Measurements from ENCODE around the gene KAT7.
"Not testable (repeated sequence)": the region's sequence is repeated elsewhere in the genome, so short reads cannot be mapped to it uniquely, and the experiment has no call there.

The KAT7 gene

DNA sequence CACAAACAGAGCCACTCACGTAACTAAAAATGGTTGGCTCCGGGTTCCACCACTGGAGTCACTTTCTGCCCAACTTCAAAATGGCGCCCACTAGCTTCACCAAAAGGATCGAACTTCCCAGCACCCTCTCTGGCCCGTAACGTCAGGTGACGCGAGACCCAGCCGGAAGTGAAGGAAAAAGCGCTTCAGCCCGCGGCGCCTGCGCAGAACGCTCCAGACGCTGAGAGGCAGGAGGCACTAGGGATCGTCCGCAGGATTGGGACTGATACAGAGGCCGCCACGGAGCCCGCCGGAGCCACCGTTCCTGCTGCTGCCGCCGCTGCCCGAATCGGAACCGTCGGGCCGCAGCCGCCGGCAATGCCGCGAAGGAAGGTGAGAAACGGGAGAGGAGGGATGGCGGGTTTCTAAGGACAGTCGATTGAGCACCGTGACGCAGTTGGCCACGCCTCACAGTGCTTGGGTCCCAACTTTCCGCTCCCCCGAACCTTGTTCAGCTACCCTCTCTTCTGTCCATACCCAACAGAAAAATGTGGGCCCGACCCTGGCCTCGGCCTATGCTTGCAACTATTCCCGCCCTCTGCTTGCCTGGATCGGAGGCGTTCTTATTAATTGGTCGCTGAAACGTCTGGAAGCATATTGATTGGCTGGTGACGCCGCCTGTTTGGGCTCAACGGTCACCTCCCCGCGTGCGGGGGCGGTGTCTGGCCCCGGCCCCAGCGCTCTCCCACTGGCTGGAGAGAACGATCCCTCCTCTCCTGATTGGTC lies at the start of gene KAT7:
Gene KAT7, plus strand, starts transcription at position 204 of the 765 bp plus-strand sequence. Its CDS starts 154 bp downstream, at position 358.
- peak; percentile 88 for DNase-seq (ENCODE audit: low spot score)

- DNase-seq (ENCODE audit: low spot score): no peak
Observed at GRCh38 chr17:49739641-49740271, 48.7 kb upstream of the KAT7 start.

- no peak for DNase-seq (ENCODE audit: low spot score)
Observed at GRCh38 chr17:49741009-49741691, 47.3 kb upstream of the KAT7 start.

DNA sequence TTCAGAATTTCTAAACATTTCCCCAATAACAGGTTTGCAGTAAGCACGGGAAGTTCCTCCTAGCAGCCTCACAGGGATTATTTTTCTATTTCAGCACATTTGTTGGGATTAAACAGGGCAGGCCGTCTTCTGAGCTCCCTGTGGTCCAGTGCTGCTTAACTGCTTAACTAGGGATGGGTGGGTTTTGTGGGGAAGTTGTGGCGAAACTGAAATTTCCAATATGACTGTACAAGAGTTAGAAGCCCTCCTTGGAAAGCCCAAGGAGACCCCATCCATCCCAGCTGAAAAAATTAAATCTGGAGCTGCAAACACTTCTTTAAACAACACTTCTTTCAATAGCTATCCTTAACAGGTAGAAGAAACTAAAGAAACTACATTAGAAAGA lies 46.8 kb upstream of the KAT7 start:
- no peak for DNase-seq (ENCODE audit: low spot score)

DNA sequence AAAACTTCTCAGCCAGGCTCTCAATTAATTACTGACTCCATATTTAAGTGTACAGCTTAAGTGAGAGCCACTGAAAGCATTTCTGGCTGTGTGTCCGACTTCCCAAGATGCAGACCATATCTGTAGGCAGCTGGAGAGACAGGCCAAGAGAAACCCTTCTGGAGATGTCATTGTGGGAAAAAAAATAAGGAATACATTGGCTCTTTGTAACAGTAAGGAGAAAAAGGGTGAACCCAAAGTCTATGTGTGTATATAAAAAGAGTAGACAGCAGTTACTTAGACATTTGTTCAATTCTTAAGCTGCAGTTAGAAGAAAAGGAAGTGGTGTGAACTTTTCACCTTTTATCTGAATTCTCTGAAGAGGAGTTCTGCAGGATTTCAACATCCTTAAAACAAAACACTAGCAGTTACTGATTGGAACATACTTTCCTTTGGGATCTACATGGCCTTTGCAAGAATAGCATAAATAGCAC lies 46.3 kb upstream of the KAT7 start:
- DNase-seq (ENCODE audit: low spot score): no peak

GRCh38 chr17:49745175-49746139 lies 43.0 kb upstream of the KAT7 start:
- no peak for DNase-seq (ENCODE audit: low spot score)

DNA sequence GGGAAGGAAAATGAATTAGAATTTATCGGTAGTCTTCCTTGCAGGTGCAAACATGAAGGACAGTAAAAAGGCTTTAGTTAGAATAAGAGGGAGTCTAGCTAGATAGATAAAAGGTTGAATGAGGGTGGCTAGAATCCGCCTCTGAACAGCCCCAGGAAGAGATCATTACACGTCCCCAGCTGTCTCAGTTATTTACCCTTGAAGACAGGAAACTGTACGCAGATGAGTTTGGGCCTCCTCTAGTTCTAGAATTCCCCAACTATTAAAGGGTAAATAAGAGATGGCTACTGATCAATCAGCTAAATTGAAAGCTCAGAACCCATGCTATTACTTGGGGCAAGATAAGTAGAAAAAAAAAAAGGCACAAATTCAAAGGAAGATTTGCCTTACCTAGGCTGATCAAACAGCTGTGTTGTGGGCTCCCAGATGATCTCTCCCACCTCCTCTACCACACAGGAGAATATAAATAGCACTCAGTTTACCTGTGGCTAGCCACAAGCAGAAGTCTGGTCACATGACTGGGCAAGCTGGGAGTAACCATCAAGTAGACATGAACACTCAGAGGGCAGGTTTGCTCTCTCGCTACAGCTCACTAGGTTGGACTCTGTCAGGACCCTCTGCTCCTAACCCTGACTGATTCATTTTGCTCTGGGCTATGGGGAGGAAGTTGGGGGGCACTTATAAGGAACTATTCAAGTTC lies 41.5 kb upstream of the KAT7 start:
- DNase-seq (ENCODE audit: low spot score): no peak

- DNase-seq (ENCODE audit: low spot score): no peak
Observed at GRCh38 chr17:49747632-49748031, 40.8 kb upstream of the KAT7 start.

DNA sequence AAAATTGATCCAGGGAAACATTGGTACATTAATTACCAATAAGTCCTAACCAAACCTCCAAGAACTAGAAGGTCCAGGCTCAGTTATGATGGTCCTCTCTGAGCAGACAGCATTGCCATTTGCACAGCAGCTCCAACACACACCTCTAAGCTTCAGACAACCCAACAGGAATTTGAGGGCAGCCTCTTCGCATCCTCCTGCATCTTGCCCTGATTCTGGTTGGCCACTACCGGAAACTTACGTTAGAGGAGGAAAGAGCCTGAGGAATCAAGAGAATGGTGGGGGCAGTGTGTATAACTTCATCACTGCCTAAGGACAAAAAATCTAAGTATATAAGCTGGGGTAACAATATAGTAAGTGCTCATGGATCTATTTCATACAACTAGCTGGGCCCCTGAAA lies 40.3 kb upstream of the KAT7 start:
- no peak for DNase-seq (ENCODE audit: low spot score)

GRCh38 chr17:49748791-49749190 lies 39.7 kb upstream of the KAT7 start:
- no peak for DNase-seq (ENCODE audit: low spot score)

DNA sequence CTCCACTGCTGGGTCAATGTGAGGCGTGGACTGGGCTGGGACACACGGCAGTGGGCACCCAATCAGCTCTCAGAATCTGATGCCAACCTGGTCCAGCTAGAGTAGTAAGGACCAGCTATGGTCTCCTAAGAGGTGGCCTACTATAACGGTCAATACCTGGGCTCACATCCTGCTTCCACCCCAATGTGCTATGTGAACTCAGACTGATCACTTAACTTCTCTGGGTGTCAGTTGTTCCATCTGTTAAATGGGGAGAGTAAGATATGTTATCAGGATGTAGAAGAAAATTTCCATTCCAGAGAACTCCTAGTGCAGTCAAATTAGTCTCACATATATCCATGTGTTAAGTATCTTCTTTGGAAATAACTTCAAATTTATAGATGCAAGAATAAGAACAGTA lies 38.8 kb upstream of the KAT7 start:
- DNase-seq (ENCODE audit: low spot score): no peak

GRCh38 chr17:49752508-49752907 lies 36.0 kb upstream of the KAT7 start:
- DNase-seq (ENCODE audit: low spot score): no peak

GRCh38 chr17:49753959-49754391 lies 34.5 kb upstream of the KAT7 start:
- no peak for DNase-seq (ENCODE audit: low spot score)

GRCh38 chr17:49755663-49756283 lies 32.7 kb upstream of the KAT7 start:
- DNase-seq (ENCODE audit: low spot score): no peak

- no peak for DNase-seq (ENCODE audit: low spot score)
Observed at GRCh38 chr17:49756323-49757150, 31.9 kb upstream of the KAT7 start.

GRCh38 chr17:49757151-49757777 lies 31.2 kb upstream of the KAT7 start:
- DNase-seq (ENCODE audit: low spot score): no peak

GRCh38 chr17:49758464-49759010 lies 29.9 kb upstream of the KAT7 start:
- DNase-seq (ENCODE audit: low spot score): not testable (repeated sequence)

GRCh38 chr17:49759203-49759602 lies 29.3 kb upstream of the KAT7 start:
- DNase-seq (ENCODE audit: low spot score): no peak

DNA sequence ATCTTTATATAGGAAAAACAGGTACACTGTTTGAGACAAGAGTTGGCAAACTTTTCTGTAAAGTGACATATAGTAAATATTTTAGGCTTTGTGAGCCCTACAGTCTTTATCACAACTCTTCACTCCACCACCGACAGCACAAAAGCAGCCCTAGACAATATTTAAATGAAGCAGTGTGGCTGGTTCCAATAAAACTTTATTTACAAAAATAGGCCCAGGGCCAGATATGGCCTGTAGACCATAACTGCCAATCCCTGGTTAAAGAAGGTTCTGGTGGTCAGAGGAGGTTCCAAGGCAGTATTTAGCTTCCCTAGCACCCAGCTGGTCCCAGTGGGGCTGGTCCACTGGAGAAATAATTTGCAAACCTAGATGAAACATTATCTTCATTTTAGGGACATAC lies 28.2 kb upstream of the KAT7 start:
- DNase-seq (ENCODE audit: low spot score): no peak

Data from HuH-7.5 (cell line).